SIG-M5 (cell line): Measurements from ENCODE around the gene MAP3K5.
A peak's percentile ranks its signal among the peaks of the same experiment; 100 is the strongest.

Source experiments
- DNase-seq: peaks from one replicate; lab custom pipeline; 2025; lab: John Stamatoyannopoulos, UW

The MAP3K5 gene

GRCh38 chr6:136644597-136644952 lies 147.7 kb downstream of the MAP3K5 start:
- no peak for DNase-seq

- no peak for DNase-seq
Observed at GRCh38 chr6:136643850-136644596, 148.3 kb downstream of the MAP3K5 start.

GRCh38 chr6:136641873-136642465 lies 150.3 kb downstream of the MAP3K5 start:
- no peak for DNase-seq

- no peak for DNase-seq
Observed at GRCh38 chr6:136641166-136641565, 151.1 kb downstream of the MAP3K5 start.

- no peak for DNase-seq
Observed at GRCh38 chr6:136640132-136640915, 152.0 kb downstream of the MAP3K5 start.

- DNase-seq, result no peak
Observed at GRCh38 chr6:136639702-136640101, 152.6 kb downstream of the MAP3K5 start.

- no peak for DNase-seq
Observed at GRCh38 chr6:136635615-136636014, 156.7 kb downstream of the MAP3K5 start.

GRCh38 chr6:136633355-136633754 lies 158.9 kb downstream of the MAP3K5 start:
- DNase-seq, result no peak

- DNase-seq, result no peak
Observed at GRCh38 chr6:136628996-136629395, 163.3 kb downstream of the MAP3K5 start.

GRCh38 chr6:136627191-136627590 lies 165.1 kb downstream of the MAP3K5 start:
- DNase-seq, result no peak

GRCh38 chr6:136625293-136625692 lies 167.0 kb downstream of the MAP3K5 start:
- no peak for DNase-seq

- no peak for DNase-seq
Observed at GRCh38 chr6:136624347-136624746, 167.9 kb downstream of the MAP3K5 start.

- DNase-seq, result no peak
Observed at GRCh38 chr6:136618086-136618485, 174.2 kb downstream of the MAP3K5 start.

- DNase-seq, result no peak
Observed at GRCh38 chr6:136616527-136616926, 175.8 kb downstream of the MAP3K5 start.

GRCh38 chr6:136614994-136615393 lies 177.3 kb downstream of the MAP3K5 start:
- DNase-seq, result no peak

- DNase-seq, result no peak
Observed at GRCh38 chr6:136614350-136614749, 177.9 kb downstream of the MAP3K5 start.

- DNase-seq, result no peak
Observed at GRCh38 chr6:136613477-136613876, 178.8 kb downstream of the MAP3K5 start.

GRCh38 chr6:136612666-136613389 lies 179.4 kb downstream of the MAP3K5 start:
- no peak for DNase-seq

- no peak for DNase-seq
Observed at GRCh38 chr6:136611746-136612145, 180.5 kb downstream of the MAP3K5 start.

- no peak for DNase-seq
Observed at GRCh38 chr6:136611133-136611532, 181.1 kb downstream of the MAP3K5 start.

- peak; percentile 86 for DNase-seq
Observed at GRCh38 chr6:136609873-136610706, 182.2 kb downstream of the MAP3K5 start.
